ENCODE data around the gene CNDP2.

DNA sequence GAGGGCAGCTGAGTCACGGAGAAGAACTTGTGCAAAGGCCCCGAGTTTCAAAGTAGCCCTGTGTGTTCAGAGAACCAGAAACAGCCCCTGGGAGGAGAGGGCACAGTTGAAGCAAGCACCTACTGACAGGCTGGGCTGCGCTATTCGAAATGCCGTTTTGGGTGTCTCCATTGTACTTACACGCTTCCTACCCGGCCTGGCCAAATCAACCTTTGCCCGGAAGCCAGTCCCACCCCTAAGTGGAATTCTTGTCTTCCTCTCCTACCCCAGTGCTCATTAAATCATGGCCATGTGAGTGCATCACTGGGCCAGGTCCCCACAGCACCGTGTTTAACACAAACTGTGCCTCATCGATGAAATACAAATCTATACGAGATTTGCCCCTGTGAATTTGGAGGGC lies 45.0 kb upstream of the CNDP2 start:
- TF ChIP-seq CTCF (IDR thresholded peaks at IDR 0.05) (no peak), EZH2phosphoT487 (IDR thresholded peaks at IDR 0.05) (no peak)

Measured in neural progenitor cell (in vitro differentiated cells).